ENCODE results near the gene ANKRD11. TPM values are rescaled to one million over a fixed set of nuclear protein-coding genes. Genes with fewer than 3 reads are reported as not detected.

Gene ANKRD11
- polyA plus RNA-seq (2011; rRNA removed), result 48.1 and 60.3 TPM in 2 replicates
- 43.9 and 50.6 TPM in 2 replicates for polyA minus RNA-seq (2011; rRNA and poly(A)+ RNA removed)

DNA sequence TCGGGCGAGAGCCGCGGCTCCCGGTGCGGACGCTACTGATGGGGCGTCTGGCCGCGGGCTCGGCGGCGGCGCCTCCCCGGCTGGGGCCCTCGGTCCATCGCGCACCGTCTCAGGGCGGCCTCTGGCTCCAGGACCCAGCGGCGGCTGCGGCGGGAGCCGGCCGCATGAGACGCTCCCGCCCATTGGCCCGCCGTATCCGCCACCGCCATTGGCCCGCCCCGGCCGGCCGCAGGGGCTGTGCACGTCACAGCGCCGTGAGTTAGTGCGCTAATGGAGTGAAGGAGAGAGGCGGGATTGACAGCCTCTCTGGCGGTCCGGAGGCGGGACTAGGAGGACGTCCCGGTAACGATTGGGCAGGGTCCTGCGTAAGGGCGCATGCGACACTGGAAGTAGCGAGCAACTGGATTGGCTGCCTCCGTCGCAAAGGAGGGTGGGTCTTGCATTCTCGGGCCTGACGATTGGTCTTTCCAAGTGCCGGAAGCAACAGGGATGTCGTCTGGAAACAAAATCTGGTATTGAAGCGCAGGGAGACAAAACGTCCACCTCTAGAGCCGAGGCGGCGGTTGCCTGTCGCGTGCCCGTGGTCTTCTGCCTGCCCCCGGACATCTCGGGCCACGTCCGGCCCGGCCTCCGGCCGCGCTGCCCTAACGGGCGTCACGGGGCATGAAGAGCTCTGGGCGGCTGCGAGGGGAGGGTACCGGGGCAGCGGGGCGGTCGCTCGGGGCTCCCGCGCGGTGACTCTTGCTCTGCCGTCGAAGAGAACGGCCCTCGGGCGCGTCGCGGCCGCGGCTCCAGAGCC, at the start of gene ANKRD11:
ANKRD11 (minus strand) TSS at position 123 of the 799 bp plus-strand sequence. CDS start 173,542 bp downstream, outside the sequence.
- DNase-seq (ENCODE audit: low read depth, low spot score), result peak; percentile 99
- Histone ChIP-seq H3K9me3 (ENCODE audit: control insufficient read depth, insufficient read depth, low read length) (no peaks in the 10 kb centered on the region), H3K4me3 (ENCODE audit: low read depth, low read length) (peak within 1 kb of the TSS; percentile 83), H3K27me3 (ENCODE audit: control insufficient read depth, insufficient read depth, low read length) (no peaks in the 10 kb centered on the region), H3K27ac (ENCODE audit: low read depth, low read length) (peak within 1 kb of the TSS; percentile 87)
- POLR2A ChIA-PET, result interaction anchor here (0.6 to 1.6 kb wide), 2 partner anchors 17 to 29 kb away, joined by 5 to 7 read pairs; partner anchors contain the start of gene SPG7
- TF ChIP-seq, protein P1, sequence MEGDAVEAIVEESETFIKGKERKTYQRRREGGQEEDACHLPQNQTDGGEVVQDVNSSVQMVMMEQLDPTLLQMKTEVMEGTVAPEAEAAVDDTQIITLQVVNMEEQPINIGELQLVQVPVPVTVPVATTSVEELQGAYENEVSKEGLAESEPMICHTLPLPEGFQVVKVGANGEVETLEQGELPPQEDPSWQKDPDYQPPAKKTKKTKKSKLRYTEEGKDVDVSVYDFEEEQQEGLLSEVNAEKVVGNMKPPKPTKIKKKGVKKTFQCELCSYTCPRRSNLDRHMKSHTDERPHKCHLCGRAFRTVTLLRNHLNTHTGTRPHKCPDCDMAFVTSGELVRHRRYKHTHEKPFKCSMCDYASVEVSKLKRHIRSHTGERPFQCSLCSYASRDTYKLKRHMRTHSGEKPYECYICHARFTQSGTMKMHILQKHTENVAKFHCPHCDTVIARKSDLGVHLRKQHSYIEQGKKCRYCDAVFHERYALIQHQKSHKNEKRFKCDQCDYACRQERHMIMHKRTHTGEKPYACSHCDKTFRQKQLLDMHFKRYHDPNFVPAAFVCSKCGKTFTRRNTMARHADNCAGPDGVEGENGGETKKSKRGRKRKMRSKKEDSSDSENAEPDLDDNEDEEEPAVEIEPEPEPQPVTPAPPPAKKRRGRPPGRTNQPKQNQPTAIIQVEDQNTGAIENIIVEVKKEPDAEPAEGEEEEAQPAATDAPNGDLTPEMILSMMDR (IDR thresholded peaks at IDR 0.05; ENCODE audit: low read depth, low read length), result no peak
- CTCF ChIA-PET, result no interaction called here

DNA sequence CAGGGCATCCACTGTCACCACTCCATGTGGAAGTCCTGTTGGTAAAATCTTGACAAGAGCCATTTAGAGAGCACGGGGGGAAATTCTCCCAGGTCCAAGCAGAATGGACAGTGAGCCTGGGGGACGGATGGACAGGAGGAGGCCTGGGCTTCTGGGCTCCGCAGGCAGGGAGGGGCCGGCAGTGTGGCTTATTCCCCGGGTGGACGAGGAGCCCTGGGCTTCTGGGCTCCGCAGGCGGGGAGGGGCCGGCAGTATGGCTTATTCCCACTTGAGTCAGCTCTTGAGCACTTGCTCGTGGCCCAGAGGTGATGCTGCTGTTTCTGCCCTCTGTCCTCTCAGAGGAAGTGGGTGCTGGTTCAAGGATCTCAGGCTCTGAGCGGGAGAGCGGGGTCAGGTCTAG, 47.9 kb upstream of the ANKRD11 start:
- Histone ChIP-seq H3K9me3 (ENCODE audit: control insufficient read depth, insufficient read depth, low read length) (no peaks in the 10 kb centered on the region; the same call in none of the 2 replicates), H3K27ac (ENCODE audit: low read depth, low read length) (no peak overlapping the region), H3K27me3 (ENCODE audit: control insufficient read depth, insufficient read depth, low read length) (no peaks in the 10 kb centered on the region), H3K4me3 (ENCODE audit: low read depth, low read length) (no peak overlapping the region)
- CTCF ChIA-PET, result no interaction called here
- POLR2A ChIA-PET, result no interaction called here
- DNase-seq (ENCODE audit: low read depth, low spot score), result no peak
- TF ChIP-seq, protein P1 (IDR thresholded peaks at IDR 0.05; ENCODE audit: low read depth, low read length), result no peak

DNA sequence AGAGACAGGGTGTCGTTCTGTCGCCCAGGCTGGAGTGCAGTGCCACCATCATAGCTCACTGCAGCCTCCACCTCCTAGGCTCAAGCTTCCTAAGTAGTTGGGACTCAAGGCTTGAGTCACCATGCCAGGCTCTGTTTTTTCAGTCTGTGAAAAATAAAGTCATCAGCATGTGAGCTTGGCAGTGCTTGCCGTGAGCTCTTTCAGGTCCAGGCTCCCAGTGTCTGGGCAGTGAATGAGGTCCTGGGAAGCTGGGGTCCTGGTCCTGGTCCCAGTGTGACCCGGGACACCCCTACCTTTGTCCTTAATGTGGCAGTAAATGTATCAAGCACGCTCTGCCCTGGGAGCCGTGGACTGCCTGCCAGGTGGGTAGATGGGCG, 47.2 kb upstream of the ANKRD11 start:
- Histone ChIP-seq H3K9me3 (ENCODE audit: control insufficient read depth, insufficient read depth, low read length) (no peaks in the 10 kb centered on the region; the same call in none of the 2 replicates), H3K4me3 (ENCODE audit: low read depth, low read length) (no peak overlapping the region), H3K27ac (ENCODE audit: low read depth, low read length) (no peak overlapping the region), H3K27me3 (ENCODE audit: control insufficient read depth, insufficient read depth, low read length) (no peaks in the 10 kb centered on the region)
- POLR2A ChIA-PET, result no interaction called here
- no peak for DNase-seq (ENCODE audit: low read depth, low spot score)
- CTCF ChIA-PET, result no interaction called here
- TF ChIP-seq, protein P1 (IDR thresholded peaks at IDR 0.05; ENCODE audit: low read depth, low read length), result no peak

DNA sequence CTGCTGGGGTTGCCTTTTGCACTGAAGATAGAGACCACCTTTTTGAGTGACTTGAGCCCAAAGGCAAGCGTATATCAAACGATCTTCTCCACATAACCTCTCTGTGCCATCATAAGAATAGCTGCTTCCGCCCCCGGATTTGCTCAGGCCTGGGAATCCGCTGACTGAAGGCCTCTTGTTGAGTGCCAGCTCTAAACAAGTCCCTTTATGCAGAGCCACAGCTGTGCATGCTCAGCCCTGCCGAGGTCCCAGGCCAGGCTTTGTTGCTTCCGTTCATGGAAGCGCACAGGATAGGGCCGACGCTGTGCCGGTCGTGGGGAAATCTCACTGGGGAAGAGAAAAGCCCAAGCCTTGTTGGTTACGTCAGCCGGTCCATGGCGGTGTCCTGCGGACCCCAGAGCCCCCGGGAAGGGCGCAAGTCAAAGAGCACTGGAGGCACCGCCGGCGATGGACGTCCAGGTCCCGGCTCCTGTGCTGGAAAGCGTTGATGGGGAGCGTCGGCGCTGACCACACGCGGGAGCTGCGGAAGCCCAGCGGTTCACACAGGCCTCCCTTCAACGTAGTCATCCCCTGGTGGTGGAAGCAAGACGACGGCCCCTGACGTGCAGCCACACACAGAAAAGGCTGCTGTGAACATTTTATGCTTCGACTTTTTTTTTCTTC, 46.7 kb upstream of the ANKRD11 start:
- no peak overlapping the region for H3K27ac ChIP-seq (ENCODE audit: low read depth, low read length)
- CTCF ChIA-PET, result interaction anchor here (0.6 kb wide), 1 partner anchor 296 kb away, joined by 4 read pairs; no protein-coding TSS in a partner anchor
- no peak for DNase-seq (ENCODE audit: low read depth, low spot score)
- H3K4me3 ChIP-seq (ENCODE audit: low read depth, low read length), result no peak overlapping the region
- POLR2A ChIA-PET, result no interaction called here
- H3K27me3 ChIP-seq (ENCODE audit: control insufficient read depth, insufficient read depth, low read length), result no peaks in the 10 kb centered on the region
- TF ChIP-seq, protein P1 (IDR thresholded peaks at IDR 0.05; ENCODE audit: low read depth, low read length), result no peak
- H3K9me3 ChIP-seq (ENCODE audit: control insufficient read depth, insufficient read depth, low read length), result no peaks in the 10 kb centered on the region; the same call in none of the 2 replicates

DNA sequence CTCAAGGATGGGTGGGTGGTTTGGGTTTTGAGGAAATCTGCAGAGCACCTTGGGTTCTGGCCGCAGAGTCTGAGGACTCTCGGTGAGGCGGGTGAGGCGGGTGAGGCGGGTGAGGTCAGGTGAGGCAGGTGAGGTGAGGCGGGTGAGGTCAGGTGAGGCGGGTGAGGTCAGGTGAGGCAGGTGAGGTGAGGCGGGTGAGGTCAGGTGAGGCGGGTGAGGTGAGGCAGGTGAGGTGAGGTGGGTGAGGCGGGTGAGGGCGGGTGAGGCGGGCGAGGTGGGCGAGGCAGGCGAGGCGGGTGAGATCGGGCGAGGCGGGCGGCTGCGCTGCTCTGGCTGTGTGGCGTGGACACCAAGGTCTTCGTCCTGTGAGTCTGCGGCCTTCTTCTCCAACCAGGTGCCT, 46.0 kb upstream of the ANKRD11 start:
- Histone ChIP-seq H3K4me3 (ENCODE audit: low read depth, low read length) (no peak overlapping the region), H3K27me3 (ENCODE audit: control insufficient read depth, insufficient read depth, low read length) (no peaks in the 10 kb centered on the region), H3K27ac (ENCODE audit: low read depth, low read length) (no peak overlapping the region), H3K9me3 (ENCODE audit: control insufficient read depth, insufficient read depth, low read length) (no peaks in the 10 kb centered on the region; the same call in 1 of the 2 replicates)
- no peak for DNase-seq (ENCODE audit: low read depth, low spot score)
- ChIA-PET CTCF (interaction anchor here (0.6 kb wide), 1 partner anchor 295 kb away, joined by 4 read pairs; no protein-coding TSS in a partner anchor), POLR2A (no interaction called here)
- TF ChIP-seq, protein P1 (IDR thresholded peaks at IDR 0.05; ENCODE audit: low read depth, low read length), result no peak
